GM18526 (cell line): Measurements from ENCODE around the gene GRM5.

ENCODE experiments used
- POLR2A ChIP-seq: IDR thresholded peaks from 3 replicates; pipeline ENCODE4 v1.6.1; 2011; ENCODE audit not compliant: insufficient read length; ENCODE audit errors: extremely low read depth

The GRM5 gene

GRCh38 chr11:88594274-88594950 is 471.4 kb downstream of the GRM5 start:
- TF ChIP-seq POLR2A = no peak

GRCh38 chr11:88590361-88590760 is 475.4 kb downstream of the GRM5 start:
- no peak for TF ChIP-seq POLR2A

GRCh38 chr11:88583251-88583650 is 482.5 kb downstream of the GRM5 start:
- no peak for TF ChIP-seq POLR2A

- TF ChIP-seq POLR2A = no peak
These were observed 486.3 kb downstream of the GRM5 start for GRCh38 chr11:88579466-88579865.

- TF ChIP-seq POLR2A = no peak
These were observed 489.0 kb downstream of the GRM5 start for GRCh38 chr11:88576741-88577140.

- no peak for TF ChIP-seq POLR2A
These were observed 489.9 kb downstream of the GRM5 start for GRCh38 chr11:88575916-88576315.

- TF ChIP-seq POLR2A = no peak
These were observed 496.4 kb downstream of the GRM5 start for GRCh38 chr11:88569342-88569741.

GRCh38 chr11:88555829-88556202 is 510.0 kb downstream of the GRM5 start:
- TF ChIP-seq POLR2A = no peak

GRCh38 chr11:88555018-88555828 is 510.6 kb downstream of the GRM5 start:
- no peak for TF ChIP-seq POLR2A

GRCh38 chr11:88553204-88553603 is 512.6 kb downstream of the GRM5 start:
- no peak for TF ChIP-seq POLR2A

- no peak for TF ChIP-seq POLR2A
These were observed 513.3 kb downstream of the GRM5 start for GRCh38 chr11:88552379-88553062.

GRCh38 chr11:88544656-88545280 is 521.0 kb downstream of the GRM5 start:
- no peak for TF ChIP-seq POLR2A

- TF ChIP-seq POLR2A = no peak
These were observed 521.7 kb downstream of the GRM5 start for GRCh38 chr11:88543902-88544655.

- TF ChIP-seq POLR2A = no peak
These were observed 524.8 kb downstream of the GRM5 start for GRCh38 chr11:88541006-88541405.

GRCh38 chr11:88538098-88538497 is 527.7 kb downstream of the GRM5 start:
- no peak for TF ChIP-seq POLR2A
